ENCODE results near the gene CCDC71. TPM values are rescaled to one million over a fixed set of nuclear protein-coding genes. Genes with fewer than 3 reads are reported as not detected.
A peak's percentile ranks its signal among the peaks of the same experiment; 100 is the strongest.

The CCDC71 gene
- total and polyA plus RNA-seq, 9 of the 15 experiments (the other 6 are each of a cell fraction or from before 2014, with no cell fraction given): 0.13 to 19.3 (median 14.3) TPM

- TF ChIP-seq ZNF384 (IDR thresholded peaks at IDR 0.05; ENCODE audit: low read depth, low read length): no peak
- peak in 1 of 2 experiments; percentile 47; a peak in 1 of 4 replicates for TF ChIP-seq TEAD1 (CRISPR knock-in tag; IDR thresholded peaks at IDR 0.05)
- TF ChIP-seq HNRNPL (IDR thresholded peaks at IDR 0.05; ENCODE audit: low read depth, low read length): no peak
- TF ChIP-seq EP400 (IDR thresholded peaks at IDR 0.05): peak; percentile 84
- 0 out of 2 replicates have a peak, but pooled peaks have one; percentile 33 for TF ChIP-seq SOX6 (IDR thresholded peaks at IDR 0.05)
- TF ChIP-seq JUND (IDR thresholded peaks at IDR 0.05; ENCODE audit: borderline replicate concordance, low read depth, low read length): peak; percentile 54
- no peak; the same call in 2 of the 3 replicates for TF ChIP-seq JUND (tag; IDR thresholded peaks at IDR 0.05; ENCODE audit: borderline replicate concordance, low read depth, low read length)
- peak; percentile 96 for TF ChIP-seq BHLHE40 (IDR thresholded peaks at IDR 0.05; ENCODE audit: low read length)
- no peak for TF ChIP-seq FOXK2 (conservative IDR thresholded peaks at IDR 0.05 in 1 of 2, IDR thresholded peaks at IDR 0.05 in 1 of 2; ENCODE audit: low read depth in 2 of 2)
- no peak for TF ChIP-seq ZNF589 (CRISPR knock-in tag; IDR thresholded peaks at IDR 0.05; ENCODE audit: low read depth)
- no peak for TF ChIP-seq ZNF23 (CRISPR knock-in tag; IDR thresholded peaks at IDR 0.05)
- no peak for TF ChIP-seq NFXL1 (CRISPR knock-in tag; IDR thresholded peaks at IDR 0.05)
- no peak for TF ChIP-seq E4F1 (CRISPR knock-in tag; IDR thresholded peaks at IDR 0.05; ENCODE audit: borderline replicate concordance)
- TF ChIP-seq FOXP4 (CRISPR knock-in tag; IDR thresholded peaks at IDR 0.05; ENCODE audit: borderline replicate concordance): no peak
- TF ChIP-seq HMBOX1 (IDR thresholded peaks at IDR 0.05): no peak
- TF ChIP-seq ARID2 (IDR thresholded peaks at IDR 0.05): 0 out of 2 replicates have a peak, but pooled peaks have one; percentile 55
- TF ChIP-seq BCLAF1 (IDR thresholded peaks at IDR 0.05; ENCODE audit: borderline replicate concordance in 1 of 2, control insufficient read depth in 1 of 2, low read depth in 2 of 2, low read length in 1 of 2): no peak
- no peak for TF ChIP-seq BDP1 (IDR thresholded peaks at IDR 0.05; ENCODE audit: insufficient read depth, insufficient read length)
- peak; percentile 21; the same call in 1 of the 2 replicates for TF ChIP-seq GABPA (tag; conservative IDR thresholded peaks at IDR 0.05; ENCODE audit: low read depth)
Measured at GRCh38 chr3:49171119-49171774, 5.1 kb upstream of the CCDC71 start, which contains the start of gene KLHDC8B (continued).
